Measurements from ENCODE around the gene GSTT4.
"Not testable (repeated sequence)": the region's sequence is repeated elsewhere in the genome, so short reads cannot be mapped to it uniquely, and the experiment has no call there.

GSTT4 gene

DNA sequence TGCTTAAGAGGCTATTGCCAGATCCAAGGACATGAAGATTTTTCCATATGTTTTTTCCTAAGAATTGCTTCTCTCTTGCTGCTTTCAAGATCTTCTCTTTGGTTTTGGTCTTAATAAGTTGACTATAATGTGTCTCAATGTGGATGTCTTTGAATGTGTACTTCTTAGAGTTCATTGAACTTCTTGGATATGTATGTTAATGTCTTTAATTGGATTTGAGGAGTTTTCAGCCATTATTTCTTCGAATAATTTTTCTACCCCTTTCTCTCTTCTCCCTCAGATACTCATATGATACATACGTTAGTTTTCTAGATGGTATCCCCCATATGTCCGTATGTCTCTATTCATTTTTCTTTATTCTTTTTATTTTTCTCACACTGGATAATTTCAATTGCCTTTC is 19.1 kb upstream of the GSTT4 start:
- DNase-seq (ENCODE audit: low read depth): no peak

DNA sequence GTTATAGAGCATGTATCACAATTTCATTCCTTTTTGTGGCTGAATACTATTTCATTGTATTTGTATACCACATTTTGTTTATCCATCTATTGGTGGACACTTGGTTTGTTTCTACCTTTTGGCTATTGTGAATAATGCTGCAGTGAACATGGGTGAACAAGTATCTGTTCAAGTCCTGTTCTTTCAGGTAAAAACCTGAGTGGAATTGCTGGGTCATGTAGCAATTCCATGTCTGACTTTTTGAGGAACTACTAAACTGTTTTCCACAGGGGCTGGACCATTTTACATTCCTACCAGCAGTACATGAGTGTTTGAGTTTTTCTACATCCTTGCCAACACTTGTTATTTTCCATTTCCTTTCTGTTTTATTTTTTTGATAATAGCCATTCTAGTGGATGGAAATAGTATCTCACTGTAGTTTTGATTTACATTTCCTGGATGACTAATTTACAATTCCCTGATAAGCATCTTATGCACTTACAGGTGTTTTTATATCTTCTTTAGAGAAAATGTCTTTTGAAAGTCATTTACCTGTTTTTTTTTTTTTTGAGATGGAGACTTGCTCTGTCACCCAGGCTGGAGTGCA is 18.0 kb upstream of the GSTT4 start:
- DNase-seq (ENCODE audit: low read depth): no peak

DNA sequence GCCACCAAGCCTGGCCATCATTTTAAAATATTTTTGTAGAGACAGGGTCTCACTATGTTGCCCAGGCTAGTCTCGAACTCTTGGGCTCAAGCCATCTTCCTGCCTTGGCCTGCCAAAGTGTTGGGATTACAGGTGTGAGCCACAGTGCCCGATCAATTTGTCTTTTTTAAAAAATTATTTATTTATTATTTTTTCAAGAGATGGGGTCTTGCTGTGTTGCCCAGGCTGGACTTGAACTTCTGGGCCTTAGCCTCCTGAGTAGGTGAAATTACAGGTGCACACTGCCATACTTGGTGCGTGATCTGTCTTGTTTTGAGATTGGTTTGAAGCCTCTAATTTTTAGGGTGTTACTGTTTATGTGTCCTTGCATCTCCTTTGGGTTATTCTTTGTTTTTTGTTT is 16.1 kb upstream of the GSTT4 start:
- no peak for DNase-seq (ENCODE audit: low read depth)

DNA sequence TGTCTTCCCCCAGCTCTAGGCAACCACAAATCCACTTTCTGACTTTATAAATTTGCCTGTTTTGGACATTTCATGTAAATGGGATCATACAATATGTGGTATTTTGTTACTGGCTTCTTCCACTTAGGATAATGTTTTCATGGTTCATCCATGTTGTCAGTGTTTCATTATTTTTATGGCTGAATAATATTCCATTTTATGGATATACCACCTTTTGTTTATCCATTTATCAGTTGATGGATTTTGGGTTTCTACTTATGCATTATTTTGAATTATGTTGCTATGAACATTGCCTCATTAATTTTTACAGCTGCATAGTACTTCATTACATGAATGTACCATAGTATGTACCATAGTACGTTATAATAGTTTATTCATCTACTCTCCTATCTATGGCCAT is 10.9 kb upstream of the GSTT4 start:
- no peak for DNase-seq (ENCODE audit: low read depth)

DNA sequence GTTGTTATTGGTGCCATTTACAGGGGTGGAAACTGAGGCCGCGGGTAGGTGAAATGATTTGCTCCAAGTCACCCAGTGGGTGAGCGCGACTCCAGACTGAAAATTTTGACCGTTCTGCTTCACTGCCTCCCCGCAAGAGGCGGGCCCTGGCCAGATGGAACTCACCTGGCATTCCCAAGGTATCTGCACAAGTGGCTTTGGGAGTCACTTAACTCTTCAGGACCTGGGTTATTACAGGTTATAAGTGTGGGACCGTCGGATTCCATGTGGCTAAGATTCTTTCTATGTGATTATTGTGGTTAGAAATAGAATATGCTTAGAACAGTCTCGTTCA is 6.4 kb upstream of the GSTT4 start:
- DNase-seq (ENCODE audit: low read depth): no peak

DNA sequence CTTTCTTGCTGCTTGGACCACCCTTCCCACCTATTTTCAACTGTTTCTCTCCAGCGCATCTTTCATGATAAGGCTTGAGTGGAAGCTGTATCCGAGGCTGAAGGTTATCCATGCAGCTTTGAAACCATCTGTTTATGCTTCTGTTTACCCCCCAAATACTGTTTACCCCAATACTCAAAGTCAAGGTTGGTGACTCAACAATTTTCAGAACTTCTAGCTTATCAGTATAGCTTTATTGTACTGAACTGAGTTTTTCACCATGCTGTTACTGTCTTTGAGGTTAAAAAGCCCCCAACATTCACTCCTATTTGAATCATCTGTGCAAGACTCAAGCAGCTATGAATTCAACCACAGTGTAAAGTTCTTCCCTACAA is 4.8 kb upstream of the GSTT4 start:
- no peak for DNase-seq (ENCODE audit: low read depth)

DNA sequence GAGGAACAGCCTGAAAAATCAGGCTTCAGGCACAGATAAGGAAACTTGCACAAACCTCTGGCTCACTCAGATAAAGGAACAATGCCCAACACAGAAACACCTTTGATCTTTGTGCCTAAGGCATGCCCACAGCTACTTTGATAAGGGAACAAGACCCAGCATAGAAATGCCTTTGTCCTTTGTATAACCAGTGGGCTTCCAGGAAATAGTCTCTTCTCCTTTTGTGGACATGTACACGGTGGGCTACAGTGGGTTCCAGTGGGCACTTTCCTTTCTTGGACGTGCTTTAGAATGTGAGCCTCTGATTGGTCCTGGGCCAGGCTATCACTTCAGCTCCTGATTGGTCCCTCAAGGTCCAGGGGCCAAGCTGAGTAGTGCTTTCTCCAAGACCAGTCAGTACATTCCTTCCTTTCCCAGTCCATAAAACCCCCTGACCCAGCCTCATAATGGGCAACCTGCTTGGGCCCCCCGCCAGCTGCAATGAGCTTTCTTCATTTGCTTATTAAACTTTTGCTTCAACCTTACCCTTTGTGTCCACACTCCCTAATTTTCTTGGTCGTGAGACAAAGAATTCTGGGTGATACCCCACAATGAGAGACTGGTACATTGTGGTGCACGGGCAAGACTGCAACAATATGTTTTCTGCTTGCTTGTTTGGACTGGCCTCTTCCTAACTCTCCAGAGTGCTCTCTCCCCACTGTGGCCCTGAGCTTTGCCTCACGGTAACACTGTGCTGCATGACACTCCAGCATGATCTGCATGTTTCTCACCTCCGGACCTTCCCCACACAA is 4.2 kb upstream of the GSTT4 start:
- DNase-seq (ENCODE audit: low read depth): no peak

DNA sequence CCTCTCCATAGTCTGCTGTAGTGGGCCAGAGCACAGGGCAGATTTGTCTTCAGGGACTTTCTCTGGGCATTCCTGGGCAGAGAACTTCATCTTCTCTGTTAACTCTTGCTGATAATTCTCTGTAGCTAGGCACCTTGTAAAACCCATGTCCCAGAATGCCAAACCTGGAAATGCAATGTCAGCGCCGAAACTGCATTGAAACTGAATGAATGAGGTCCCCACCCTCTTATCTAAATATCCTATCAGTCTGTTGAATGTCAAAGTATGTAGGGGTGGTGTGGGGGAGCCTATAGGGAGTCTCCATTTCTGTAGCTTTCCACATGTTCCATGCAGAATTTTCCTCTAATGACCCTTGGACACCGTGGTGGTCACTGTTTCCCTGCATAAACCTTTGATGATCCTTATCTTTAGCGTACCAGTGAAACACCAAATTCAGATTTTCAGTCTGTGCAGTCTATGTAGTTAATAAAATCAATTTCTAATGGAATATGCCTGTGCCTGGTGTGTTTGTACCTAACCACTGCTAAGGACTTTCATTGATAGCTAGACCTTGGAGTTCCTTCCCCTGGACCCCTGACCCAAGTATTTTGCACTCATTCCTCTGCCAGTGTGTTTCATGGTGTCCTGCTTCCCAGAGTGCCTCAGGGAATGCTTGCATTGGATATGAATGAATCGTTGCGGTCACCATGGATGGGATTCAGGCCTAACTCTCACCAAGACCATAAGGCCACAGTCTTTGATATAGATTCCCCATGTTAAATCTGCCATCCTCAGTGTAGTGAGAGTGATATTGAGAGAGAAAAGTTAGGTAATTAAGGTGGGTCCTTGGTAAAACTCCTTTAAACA is 3.4 kb upstream of the GSTT4 start:
- DNase-seq (ENCODE audit: low read depth): no peak

DNA sequence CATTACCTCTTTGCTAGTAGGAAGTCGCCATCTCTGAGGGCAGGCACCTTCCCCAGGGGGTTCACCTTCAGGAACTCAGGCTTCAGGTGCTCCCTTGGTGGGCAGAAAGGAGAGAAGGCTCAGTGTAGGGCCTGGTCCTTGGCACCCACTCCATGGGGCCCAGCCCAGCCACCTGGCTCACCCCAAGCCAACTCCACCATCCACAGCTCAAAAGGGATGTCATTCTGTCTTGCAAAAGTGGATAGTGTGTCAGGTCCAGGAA is 2.7 kb upstream of the GSTT4 start:
- DNase-seq (ENCODE audit: low read depth): no peak

DNA sequence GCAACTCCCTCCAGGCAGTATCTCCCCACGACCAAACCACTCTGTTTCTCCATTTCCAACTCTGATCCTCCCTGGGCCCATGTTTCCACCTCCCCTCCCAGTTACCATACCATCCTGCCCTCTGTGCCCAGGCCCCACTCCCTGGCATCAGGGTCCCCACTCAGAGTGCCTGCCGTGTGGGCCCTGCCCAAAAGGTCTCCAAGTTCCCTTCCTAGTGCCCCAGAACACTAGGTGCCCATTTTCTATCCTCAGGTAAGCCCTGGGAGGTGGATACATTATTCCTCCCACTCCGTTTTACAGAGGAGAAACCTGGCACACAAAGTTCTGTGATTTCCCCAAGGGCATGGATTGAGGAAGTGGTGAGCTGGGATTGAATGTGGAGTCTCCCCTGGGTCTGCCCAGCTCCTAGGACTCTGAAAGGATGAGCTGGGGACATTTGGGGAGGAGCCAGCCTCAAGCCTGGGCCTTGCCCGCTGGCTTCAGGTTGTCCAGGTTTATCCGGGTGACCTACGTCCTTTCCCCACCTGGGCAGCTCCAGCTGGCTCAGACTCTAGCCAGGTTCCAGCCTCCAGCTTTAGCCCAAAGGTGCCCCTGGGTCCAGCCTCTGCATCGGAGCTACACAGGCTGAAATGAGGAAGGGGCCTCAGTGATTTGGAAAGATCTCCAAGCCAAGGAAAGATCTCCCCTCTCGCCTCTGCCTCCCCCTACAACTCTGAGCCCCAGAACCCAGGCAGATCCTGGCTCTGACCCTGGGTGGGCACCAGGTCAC is 2.2 kb upstream of the GSTT4 start:
- no peak for DNase-seq (ENCODE audit: low read depth)

DNA sequence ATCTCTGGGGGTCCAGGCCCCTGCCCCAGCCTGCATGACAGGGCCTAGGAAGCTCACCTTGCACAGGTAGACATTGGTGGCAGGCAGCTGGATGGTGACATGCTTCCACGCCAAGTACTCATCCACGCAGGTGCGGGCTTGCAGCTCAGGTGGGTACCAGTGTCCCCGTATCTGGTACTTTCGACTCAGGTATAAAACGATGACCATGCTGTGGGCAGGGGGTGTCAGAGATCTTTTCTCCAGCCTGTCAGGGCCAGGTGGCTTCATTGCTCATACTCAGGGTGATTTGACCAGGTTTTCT is 1.6 kb upstream of the GSTT4 start:
- DNase-seq (ENCODE audit: low read depth): no peak

DNA sequence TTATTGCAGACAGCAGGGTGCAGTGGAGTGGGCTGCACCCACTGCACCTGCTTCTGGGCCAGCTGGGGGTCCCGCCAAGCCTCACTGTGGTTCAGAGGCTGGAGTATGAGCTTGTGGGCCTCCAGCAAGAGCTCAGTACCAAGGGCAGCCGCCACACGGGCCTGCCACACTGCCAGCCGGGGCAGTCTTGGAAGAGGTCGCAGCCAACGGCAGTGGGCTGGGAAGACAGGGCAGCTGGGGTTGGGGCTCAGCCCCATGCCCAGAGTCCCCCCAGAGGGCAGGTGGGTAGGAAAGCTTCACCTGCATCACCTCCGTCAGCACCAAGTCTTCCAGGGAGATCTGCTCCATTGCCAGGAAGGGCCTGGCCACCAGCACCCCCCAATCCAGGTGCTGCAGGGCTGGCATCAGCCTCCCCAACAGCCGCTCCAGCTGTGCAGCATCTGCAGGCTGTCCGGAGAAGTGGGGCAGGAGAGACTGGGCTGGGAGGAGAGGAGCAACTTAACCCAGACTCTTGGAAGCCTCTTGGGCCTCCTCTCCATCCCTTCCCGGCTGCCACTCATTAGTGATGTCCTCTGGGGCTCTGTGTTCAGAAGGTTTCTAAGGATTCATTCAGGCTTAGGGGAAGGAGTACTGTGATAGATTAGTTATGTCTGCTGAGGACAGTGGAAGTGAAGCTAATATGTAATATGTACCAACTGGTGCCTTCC is 1.1 kb upstream of the GSTT4 start:
- no peak for DNase-seq (ENCODE audit: low read depth)

DNA sequence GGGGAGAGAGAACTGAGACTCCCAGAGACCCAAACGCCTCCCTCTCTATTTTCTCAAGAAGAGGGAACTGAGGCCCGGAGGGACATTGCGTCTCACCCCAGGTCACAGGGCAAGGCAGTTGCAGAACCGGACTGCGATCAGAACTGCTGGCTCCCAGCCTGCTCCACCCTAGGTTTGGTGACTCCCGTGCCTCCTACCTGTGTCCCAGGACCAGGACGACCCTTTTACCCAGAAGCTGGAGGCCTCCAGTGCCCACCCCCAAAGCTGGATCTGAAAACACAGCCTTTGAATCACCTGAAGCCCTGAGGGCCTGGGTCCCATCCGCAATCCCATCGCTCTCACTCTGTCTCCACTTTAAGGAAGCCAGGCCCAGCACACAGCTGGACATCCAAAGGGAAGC is 1.4 kb downstream of the GSTT4 start:
- no peak for DNase-seq (ENCODE audit: low read depth)

DNA sequence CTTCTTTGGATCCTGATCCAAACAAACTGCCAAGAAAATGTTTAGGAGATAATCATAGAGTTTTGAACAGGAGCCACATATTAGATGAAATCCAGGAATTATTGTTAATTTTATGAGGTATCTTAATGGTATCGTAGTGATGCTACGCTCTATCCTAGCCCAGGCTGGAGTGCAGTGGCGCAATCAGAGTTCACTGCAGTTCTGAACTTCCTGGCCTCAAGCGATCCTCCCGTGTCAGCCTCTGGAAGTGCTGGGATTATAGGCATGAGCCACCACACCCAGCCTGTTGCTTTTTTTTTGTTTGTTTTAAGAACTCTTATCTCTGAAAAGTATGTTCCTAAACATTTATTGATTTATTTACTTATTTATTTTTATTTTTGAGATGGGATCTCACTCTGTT is 2.4 kb downstream of the GSTT4 start:
- no peak for DNase-seq (ENCODE audit: low read depth)

DNA sequence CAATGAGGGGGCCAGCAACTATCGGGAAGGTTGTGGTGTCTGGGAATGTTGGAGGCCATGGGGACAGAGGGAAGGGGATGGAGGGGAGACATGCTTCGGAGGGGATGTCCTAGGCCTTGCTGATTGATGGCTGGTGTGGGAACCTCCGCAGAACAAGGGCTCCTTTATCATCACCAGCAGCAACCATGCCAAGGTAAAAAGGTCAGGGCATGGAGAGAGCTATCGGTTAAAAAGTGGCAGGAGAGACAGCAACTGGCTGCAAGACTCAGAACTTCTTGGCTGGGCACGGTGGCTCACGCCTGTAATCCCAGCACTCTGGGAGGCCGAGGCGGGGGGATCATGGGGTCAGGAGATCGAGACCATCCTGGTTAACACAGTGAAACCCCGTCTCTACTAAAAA is 3.0 kb downstream of the GSTT4 start:
- DNase-seq (ENCODE audit: low read depth): no peak

DNA sequence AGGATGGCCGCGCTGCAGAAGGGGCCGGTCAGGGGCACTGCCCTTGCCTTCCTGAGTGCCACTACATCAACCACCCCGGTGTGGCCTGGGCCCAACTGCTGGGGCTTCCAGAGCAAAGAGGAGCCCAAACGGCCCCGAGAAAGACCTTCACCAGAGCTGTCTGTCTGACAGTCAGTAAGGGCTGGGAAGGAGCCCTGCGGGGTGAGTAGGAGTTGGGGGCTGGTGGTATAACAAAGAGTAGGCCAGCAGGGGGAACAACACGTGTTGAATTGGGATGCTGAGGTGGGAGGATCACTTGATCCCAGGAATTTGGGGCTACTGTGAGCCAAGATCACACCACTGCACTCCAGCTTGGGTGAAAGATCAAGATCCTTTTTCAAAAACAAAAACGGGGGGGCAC is 3.9 kb downstream of the GSTT4 start:
- DNase-seq (ENCODE audit: low read depth): no peak

DNA sequence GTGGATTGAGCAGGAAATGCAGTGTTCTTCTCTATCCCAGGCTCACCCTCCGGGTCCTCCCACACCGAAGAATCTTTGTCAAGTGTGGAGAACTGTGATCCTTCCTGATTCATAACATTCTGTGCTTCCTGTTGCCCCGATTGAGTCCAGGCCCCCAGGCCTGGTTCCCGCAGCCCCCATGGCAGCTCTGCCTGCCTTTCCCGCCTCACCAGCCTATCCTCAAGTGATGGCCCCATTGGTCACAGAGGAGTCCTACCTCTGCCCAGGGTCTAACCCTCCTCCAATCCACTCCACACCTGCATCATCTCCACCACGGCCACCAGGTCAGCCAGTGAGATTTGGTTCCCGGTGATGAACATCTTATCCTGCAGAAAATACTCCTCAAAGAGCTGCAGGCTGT is 5.5 kb downstream of the GSTT4 start:
- DNase-seq (ENCODE audit: low read depth): not testable (repeated sequence)

DNA sequence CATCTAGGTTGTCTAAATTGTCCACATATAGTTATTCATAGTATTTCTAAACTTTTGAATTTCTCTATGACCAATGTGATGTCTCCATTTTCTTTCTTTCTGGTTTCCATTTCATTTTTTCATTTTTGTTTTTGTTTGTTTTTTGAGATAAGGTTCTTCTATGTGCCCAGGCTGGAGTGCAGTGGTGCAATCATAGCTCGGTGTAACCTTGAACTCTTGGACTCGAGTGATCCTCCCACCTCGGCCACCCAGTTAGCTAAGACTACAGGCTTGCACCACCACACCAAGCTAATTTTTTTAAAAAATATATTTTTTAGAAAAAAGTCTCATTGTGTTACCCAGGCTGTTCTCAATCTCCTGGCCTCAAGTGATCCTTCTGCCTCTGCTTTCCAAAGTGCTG is 8.2 kb downstream of the GSTT4 start:
- no peak for DNase-seq (ENCODE audit: low read depth)

DNA sequence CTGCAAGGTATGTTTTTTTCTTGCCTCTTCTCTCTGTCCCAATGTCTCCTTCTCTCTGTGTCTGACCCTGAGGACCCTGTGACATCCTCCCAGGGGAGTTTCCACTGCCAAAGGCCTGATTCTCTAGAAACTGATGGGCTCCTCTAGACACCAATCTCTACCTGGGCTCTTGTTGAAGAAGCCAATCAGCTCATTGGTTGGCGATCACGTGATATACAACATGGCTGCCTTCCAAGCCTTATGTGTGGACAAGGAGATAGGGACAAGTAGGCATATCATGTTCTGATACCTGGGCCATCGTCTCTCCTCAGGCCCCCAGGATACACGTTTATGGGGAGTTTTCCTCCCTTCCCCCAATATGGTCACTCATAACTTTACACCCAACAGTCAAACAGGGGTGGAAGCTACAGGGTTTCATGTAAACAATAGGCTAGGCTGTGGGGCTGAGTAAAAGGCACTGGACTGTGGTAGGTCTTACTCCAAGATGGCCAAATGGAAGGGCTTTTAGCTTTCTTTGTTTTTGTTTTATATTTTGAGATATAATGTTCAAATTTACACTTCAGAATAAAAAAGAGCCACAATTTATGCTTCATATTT is 11.6 kb downstream of the GSTT4 start:
- DNase-seq (ENCODE audit: low read depth): not testable (repeated sequence)

DNA sequence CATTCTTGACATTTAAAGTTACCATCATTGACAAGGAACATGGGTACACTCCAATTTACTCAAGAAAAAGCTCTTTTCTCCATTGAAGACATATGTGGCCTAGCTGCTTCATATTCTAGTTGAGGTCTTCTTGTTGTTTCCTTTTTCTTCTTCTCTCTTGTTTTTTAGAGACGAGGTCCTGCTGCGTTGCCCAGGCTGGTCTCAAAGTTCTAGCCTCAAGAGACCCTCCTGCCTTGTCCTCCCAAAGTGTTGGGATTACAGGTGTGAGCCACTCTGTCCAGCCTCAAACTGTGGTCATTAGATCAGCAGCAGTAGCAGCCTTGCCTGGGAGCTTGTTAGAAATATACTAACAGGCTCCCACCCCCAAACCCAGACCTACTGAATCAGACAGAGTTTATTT is 12.2 kb downstream of the GSTT4 start:
- DNase-seq (ENCODE audit: low read depth): not testable (repeated sequence)

DNA sequence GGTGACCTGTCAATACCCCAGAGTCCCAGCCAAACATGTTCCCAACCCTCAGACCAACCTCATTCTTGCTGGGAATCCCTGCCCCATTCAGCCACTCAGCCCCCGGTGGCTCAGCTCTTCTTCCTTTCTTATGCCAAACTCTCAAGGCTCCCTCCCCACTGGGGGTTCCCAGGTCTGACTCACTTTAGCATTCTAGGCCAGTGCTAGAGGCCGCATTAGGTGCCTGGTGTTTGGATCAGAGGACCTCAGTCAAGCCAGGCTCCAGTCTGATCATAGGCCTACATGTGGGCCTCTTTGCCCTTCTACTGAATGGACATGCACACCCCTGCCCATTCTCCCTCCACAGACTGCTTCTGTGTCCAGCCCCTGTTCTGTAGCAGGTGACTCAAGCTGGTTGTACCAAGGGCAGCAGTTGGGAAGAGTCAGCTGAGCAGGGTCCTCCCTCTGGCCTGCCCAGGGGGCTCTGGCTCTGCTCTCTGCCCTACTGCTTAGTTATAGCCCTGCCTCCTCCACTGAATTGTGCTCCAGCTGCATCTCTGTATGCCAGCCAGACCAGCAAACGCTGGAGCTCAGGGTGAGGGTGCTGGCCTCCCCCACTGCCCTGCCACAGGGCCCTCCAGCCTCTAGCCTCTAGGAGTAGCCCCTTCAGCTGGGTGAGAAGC is 15.5 kb downstream of the GSTT4 start:
- DNase-seq (ENCODE audit: low read depth): not testable (repeated sequence)
